Measurements from ENCODE around the gene CIAO3.

CIAO3 gene

GRCh38 chr16:775236-775796, 34.5 kb upstream of the CIAO3 start:
- no peak for DNase-seq

DNA sequence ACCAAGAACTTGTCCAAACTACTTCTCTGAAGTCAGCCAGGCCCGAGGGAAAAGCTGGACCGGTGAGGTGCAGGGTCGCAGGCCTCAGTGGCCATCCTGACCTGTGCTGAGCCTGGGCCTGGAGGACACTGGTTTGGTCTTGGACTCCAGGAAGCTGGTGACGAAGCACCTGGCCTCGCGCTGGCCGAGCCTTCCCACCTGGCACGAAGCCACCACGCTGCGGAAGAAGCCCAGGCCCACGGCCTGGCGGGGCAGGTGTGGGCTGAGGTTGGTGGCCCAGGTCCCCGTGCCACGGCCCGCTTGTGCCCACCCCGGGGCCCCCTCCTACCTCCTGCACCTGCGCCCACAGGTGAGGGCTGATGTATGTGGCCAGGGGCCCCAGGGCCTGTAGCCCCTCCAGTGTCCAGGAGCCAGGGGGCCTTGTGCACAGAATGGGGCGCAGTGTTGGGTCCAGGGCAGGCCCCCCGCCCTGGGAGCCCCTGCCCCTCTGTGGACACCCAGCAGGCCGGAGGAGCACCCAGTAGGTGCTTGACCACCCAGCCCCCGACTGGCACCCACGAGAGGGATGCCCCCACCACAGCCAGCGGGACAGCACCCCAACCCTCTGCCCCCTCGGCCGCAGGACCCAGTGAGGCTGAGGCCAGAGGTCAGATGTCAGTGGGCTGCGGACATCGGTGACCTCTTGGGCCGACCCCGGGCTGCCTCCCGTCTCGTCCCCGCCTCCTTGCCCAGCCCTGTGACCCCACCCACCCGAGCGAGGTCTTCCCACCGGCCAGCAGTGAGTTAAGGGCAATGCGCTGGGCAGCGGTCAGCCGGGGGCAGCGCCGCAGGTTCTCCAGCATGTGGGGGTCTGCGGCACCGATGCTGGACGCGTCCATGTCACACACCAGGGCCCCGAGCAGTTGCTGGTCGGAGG, 33.5 kb upstream of the CIAO3 start:
- DNase-seq, result no peak

DNA sequence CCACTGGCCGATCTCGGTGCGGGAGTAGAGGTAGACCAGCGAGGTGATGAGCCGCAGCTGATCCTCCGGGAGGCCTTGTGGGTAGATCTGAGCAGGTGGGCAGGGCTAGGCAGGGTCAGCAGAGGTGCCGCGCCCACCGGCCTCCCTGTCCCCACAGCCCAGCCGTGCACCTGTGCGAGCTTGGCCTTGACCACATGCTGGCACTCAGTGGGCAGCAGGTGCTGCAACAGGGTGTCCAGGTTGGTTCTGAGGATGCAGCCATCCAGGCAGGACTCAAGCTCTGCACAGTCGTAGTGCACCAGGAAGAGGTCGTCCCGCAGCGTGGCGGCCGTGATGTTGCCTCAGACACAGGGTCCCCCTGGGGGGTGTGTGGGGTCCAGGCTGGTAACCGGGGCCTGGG, 32.2 kb upstream of the CIAO3 start:
- no peak for DNase-seq

GRCh38 chr16:770411-770810, 29.6 kb upstream of the CIAO3 start:
- DNase-seq, result no peak

- no peak for DNase-seq
Observed at GRCh38 chr16:769934-770333, 29.1 kb upstream of the CIAO3 start.

DNA sequence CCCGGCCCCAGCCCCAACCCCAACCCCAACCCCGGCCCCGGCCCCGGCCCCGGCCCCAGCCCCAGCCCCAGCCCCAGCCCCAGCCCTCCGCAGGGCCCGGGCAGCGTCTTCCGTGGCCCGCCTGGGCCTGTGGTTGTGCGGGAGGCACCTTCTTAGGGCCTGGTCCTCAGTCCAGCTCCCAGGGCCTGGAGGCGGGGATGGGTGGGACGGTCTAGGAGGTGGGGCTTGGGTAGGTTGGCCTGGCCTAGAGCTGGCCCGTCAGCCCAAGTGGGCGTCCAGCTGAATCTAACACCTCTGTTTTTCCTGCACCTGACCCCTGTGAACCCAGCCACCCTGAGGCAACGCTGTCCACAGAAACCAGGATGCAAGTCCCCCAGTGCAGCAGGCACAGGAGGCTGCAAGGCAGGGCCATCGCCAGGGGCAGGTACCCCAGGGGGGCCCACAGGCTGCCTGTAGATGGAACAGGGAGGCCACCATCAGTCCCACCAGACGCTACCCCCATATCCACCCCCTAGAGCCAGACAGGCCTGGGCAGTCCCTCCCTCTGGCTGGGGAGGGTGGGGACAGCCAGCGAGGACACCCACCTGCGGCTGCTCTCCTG, 28.5 kb upstream of the CIAO3 start:
- no peak for DNase-seq

DNA sequence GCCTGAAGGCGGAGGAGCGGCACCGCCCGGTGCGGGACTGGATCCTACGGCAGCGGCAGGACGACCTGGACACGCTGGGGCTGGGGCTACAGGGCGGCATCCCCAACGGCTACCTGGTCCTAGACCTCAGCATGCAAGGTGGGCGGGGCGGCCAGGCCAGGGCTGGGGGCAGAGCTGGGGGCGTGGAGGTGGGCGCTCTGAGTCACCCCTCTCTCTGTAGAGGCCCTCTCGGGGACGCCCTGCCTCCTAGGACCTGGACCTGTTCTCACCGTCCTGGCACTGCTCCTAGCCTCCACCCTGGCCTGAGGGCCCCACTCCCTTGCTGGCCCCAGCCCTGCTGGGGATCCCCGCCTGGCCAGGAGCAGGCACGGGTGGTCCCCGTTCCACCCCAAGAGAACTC, 27.6 kb upstream of the CIAO3 start:
- DNase-seq, result no peak

DNA sequence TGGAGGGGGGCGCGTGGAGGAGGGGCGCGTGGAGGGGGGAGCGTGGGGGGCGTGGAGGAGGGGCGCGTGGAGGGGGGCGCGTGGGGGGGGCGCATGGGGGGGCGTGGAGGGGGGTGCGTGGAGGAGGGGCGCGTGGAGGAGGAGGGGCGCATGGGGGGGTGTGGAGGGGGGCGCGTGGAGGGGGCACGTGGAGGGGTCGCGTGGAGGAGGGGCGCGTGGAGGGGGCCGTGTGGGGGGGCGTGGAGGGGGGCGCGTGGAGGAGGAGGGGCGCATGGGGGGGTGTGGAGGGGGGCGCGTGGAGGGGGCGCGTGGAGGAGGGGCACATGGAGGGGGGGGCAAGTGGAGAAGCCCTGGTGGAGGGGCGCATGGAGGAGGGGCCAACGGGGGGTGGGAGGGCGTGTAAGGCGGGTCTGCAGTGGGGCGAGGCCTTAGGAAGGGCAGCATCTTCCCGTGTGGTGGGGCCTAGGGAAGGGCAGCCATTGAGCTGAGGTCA, 27.0 kb upstream of the CIAO3 start:
- DNase-seq, result no peak

DNA sequence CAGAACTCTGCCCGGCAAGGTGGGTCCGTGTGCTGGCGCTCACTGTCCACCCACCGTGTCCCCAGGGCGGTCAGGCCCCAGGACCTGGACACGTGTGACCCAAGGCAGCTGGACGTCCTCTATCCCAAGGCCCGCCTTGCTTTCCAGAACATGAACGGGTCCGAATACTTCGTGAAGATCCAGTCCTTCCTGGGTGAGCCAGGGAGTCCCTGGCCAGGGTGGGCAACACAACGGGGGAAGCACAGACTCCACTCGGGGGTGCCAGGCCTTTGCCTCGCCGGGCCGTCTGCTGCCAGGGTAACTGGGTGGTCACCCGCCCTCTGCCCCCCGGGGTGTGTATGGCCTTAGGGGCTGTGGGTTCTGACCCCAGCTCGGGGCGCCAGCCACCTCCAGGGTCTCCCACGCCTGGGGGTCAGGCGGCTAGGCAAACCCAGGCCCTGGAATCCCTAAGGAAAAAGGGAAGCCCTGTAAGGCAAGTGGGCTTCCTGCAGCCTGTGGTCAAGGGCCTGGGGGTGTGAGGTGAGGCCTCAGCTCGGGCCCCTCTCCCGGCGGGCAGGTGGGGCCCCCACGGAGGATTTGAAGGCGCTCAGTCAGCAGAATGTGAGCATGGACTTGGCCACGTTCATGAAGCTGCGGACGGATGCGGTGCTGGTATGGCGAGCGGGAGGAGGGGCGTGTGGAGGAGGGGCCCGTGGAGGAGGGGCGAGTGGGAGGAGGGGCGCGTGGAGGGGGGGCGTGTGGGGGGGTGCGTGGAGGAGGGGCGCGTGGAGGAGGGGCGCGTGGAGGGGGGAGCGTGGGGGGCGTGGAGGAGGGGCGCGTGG, 26.2 kb upstream of the CIAO3 start:
- DNase-seq, result no peak

DNA sequence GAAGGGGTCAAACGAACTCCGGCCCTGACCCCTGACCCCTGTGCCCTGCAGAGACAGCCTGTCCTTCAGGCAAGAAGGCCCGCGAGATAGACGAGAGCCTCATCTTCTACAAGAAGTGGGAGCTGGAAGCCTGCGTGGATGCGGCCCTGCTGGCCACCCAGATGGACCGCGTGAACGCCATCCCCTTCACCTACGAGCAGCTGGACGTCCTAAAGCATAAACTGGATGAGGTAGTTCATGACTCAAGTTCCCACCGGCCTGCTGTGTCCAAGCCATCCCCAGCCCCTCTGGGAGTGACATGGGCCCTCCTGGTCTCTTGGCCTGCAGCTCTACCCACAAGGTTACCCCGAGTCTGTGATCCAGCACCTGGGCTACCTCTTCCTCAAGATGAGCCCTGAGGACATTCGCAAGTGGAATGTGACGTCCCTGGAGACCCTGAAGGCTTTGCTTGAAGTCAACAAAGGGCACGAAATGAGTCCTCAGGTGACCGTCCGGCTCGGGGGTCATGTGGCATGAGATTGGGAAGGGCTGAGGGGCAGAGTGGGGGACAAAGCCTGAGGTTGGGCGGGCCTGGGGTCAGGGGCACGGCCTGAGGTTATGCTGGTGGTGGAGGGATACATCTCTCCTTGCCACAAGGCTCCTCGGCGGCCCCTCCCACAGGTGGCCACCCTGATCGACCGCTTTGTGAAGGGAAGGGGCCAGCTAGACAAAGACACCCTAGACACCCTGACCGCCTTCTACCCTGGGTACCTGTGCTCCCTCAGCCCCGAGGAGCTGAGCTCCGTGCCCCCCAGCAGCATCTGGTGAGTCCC, 25.4 kb upstream of the CIAO3 start:
- DNase-seq, result no peak

GRCh38 chr16:765488-765865, 24.7 kb upstream of the CIAO3 start:
- DNase-seq, result no peak

DNA sequence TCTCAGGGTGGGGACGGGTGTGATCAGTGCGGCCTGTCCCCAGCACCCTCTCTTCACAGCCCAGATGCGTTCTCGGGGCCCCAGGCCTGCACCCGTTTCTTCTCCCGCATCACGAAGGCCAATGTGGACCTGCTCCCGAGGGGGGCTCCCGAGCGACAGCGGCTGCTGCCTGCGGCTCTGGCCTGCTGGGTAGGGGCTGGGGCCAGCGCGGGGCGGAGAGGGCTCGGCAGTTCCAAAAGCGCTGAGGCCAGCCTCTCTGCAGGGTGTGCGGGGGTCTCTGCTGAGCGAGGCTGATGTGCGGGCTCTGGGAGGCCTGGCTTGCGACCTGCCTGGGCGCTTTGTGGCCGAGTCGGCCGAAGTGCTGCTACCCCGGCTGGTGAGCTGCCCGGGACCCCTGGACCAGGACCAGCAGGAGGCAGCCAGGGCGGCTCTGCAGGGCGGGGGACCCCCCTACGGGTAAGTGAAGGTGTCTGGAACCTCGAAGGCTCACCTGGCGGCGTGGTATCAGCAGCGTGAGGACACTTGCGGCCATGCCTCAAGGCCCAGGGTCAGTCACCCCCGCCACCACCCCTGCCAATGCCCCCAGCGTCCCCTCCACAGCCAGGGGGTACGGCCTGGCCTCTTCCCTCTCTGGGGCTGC, 24.2 kb upstream of the CIAO3 start:
- no peak for DNase-seq

DNA sequence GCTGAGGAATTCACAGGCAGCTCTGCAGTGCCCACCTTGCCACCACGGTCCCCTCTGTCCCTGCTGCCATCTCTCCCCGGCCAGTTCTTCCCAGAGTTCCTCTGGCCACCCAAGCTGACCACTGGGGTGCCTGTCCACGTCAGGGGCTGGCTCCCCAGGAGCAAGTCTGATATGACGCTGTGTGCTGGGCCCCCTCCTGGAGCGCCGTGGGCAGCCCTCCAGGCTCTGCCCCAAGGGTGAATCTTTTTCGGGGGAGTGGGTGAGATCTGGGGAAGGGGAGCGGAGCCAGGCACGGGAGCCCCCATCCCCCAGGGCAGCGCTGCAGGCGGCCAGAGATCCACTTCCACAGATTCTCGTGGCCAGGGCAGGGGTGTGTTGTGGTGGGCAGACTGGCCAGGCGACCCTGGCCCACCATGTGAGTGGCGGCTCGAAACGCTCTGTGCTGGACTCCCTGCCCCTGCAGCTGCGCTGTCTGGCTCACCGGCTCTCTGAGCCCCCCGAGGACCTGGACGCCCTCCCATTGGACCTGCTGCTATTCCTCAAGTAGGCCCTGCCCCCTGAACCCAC, 23.5 kb upstream of the CIAO3 start:
- no peak for DNase-seq

GRCh38 chr16:763369-764183, 22.8 kb upstream of the CIAO3 start:
- no peak for DNase-seq

DNA sequence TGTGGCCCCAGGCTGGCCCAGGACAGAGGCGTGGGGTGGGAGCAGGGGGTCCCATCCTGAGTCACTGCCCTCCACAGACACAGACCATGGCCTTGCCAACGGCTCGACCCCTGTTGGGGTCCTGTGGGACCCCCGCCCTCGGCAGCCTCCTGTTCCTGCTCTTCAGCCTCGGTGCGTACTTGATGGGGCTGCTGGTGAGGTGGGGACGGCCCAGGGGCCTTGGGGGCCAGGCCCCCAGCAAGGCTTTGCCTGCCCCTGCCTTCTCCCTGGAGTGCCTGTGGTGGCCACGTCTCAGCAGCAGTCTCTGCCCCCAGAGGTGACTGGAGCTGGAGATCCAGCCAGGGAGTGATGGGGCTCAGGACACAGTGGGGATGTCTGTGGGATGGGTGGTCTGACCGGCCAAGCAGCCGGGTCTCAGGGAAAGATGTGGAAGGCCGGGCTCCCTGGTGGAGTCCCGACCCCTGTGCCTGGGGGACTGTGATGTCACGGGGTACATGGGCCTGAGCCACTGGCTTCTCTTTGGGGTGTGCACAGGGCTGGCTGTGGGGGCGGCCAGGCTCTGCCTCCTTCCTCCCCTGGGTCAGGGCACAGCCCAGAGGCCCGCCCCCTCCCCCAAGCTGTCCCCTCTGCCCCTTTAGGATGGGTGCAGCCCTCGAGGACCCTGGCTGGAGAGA, 21.9 kb upstream of the CIAO3 start:
- DNase-seq, result no peak

GRCh38 chr16:761625-762513, 21.1 kb upstream of the CIAO3 start:
- no peak for DNase-seq

DNA sequence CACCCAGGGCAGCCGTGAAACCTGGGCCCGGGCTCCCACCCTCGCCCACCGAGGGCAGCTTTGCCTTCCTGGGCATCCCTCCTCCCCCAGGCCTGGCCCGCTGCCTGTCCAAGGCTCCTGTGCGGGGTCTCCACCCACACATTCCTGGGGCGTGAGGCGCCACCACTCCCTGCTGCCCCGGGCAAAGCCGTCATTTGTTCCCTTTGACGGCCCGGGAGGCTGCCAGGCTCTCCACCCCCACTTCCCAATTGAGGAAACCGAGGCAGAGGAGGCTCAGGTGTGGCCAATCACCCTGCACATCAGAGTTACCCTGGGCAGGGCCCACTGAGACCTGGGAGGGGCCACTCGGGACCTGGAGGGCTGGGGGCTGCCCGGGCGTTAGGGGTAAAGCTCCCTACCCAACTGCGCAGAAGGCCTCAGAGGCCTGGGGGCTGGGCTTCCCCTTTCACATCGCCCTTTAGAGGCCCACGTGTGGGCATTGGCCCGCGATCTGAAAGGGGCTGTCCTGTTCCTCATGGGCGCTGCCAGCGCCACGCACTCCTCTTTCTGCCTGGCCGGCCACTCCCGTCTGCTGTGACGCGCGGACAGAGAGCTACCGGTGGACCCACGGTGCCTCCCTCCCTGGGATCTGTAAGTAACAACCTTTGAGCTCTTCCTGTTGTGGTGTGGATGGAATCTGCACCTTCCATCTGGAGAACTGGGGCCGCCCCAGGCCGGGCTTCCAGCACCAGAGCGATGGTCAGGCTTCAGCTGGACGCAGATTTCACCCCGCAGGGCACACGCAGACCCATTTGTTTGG, 19.9 kb upstream of the CIAO3 start, which contains the start of gene MSLN:
MSLN (plus strand) TSS at position 190 of the 799 bp plus-strand sequence. CDS start 1,947 bp downstream, outside the sequence.
- no peak for DNase-seq

GRCh38 chr16:760065-760464, 19.3 kb upstream of the CIAO3 start:
- DNase-seq, result no peak

Data from CD4-positive, alpha-beta T cell treated with Interleukin-17A for 4 hours (primary cell).